OCI-LY7 (cell line): Measurements from ENCODE around the gene SWAP70. TPM values are rescaled to one million over a fixed set of nuclear protein-coding genes. Genes with fewer than 3 reads are reported as not detected.

ENCODE experiments used
- BruUV-seq: library from RNA; stranded (reverse); fragments of 400-500 nt; replicated peaks from 2 replicates; lab custom pipeline; 2021; lab: Mats Ljungman, UMichigan
- CTCF ChIA-PET: fragments of 300-600 bp; sonication (Branson Sonifier 250); formaldehyde crosslinking; loops from one replicate; lab custom pipeline; 2022; ENCODE audit warnings: antibody characterized with exemption; ENCODE audit not compliant: unreplicated experiment; lab: Charles Lee
- POLR2A ChIA-PET: fragments of 300-600 bp; sonication (Branson Sonifier 250); formaldehyde crosslinking; loops from one replicate; lab custom pipeline; 2022; ENCODE audit warnings: antibody characterized with exemption; lab: Charles Lee
- DNase-seq: peaks from one replicate; pipeline ENCODE4 v3.0.0-alpha.2; 2015; ENCODE audit warnings: low spot score
- H2AFZ ChIP-seq: fragments of 200-600 bp; sonication (generic), shearing (Covaris generic); 2 replicates; pipeline ENCODE4 v1.6.1; 2014; ENCODE audit warnings: mild to moderate bottlenecking, antibody characterized with exemption, low read length, moderate library complexity
- H3K27ac ChIP-seq: fragments of 200-600 bp; sonication (generic); 2 replicates; pipeline ENCODE4 v1.5.1; 2014; ENCODE audit warnings: mixed run types, low read depth, mild to moderate bottlenecking, moderate library complexity, low read length, inconsistent platforms; ENCODE audit not compliant: poor library complexity, severe bottlenecking
- H3K36me3 ChIP-seq: fragments of 200-600 bp; sonication (generic); 2 replicates; pipeline ENCODE4 v1.6.1; 2014; ENCODE audit warnings: mild to moderate bottlenecking, antibody characterized with exemption, low read length, moderate library complexity, mixed read lengths; ENCODE audit not compliant: insufficient read depth
- H3K4me1 ChIP-seq: fragments of 200-600 bp; sonication (generic); 2 replicates; pipeline ENCODE4 v1.5.1; 2014; ENCODE audit warnings: mild to moderate bottlenecking, low read length; ENCODE audit not compliant: insufficient read depth, poor library complexity, severe bottlenecking
- H3K4me2 ChIP-seq: fragments of 200-600 bp; sonication (generic); 2 replicates; pipeline ENCODE4 v1.6.1; 2014; ENCODE audit warnings: mild to moderate bottlenecking, low read length
- H3K4me3 ChIP-seq: fragments of 200-600 bp; sonication (generic); 2 replicates; pipeline ENCODE4 v1.5.1; 2014; ENCODE audit warnings: mild to moderate bottlenecking, low read depth, low read length; ENCODE audit not compliant: poor library complexity, severe bottlenecking
- H3K79me2 ChIP-seq: fragments of 200-600 bp; sonication (generic); 2 replicates; pipeline ENCODE4 v1.6.1; 2016; ENCODE audit warnings: low read depth, mild to moderate bottlenecking, low read length, moderate library complexity, mixed read lengths; ENCODE audit not compliant: insufficient read depth
- H3K9me2 ChIP-seq: fragments of 200-600 bp; sonication (generic); 2 replicates; pipeline ENCODE4 v1.6.1; 2016; ENCODE audit warnings: mild to moderate bottlenecking, low read length, mixed read lengths; ENCODE audit not compliant: insufficient read depth
- H3K9me3 ChIP-seq: fragments of 200-600 bp; sonication (generic); 2 replicates; pipeline ENCODE4 v1.6.1; 2014; ENCODE audit warnings: mild to moderate bottlenecking, mixed run types, low read length, mixed read lengths
- H4K20me1 ChIP-seq: fragments of 200-600 bp; sonication (generic); 2 replicates; pipeline ENCODE4 v1.6.1; 2014; ENCODE audit warnings: mild to moderate bottlenecking, antibody characterized with exemption, low read length, moderate library complexity, mixed read lengths; ENCODE audit not compliant: insufficient read depth
- EZH2phosphoT487 ChIP-seq: fragments of 200-600 bp; sonication (generic); IDR thresholded peaks from 2 replicates; pipeline ENCODE4 v1.6.1; 2018; ENCODE audit warnings: low read depth, borderline replicate concordance, mild to moderate bottlenecking, mixed run types, antibody characterized with exemption, low read length, moderate library complexity, mixed read lengths
- intact Hi-C: fragments of 100-400 bp; cut with micrococcal nuclease; formaldehyde crosslinking; loops from one replicate; pipeline ENCODE4 v1.10.0; 2022; ENCODE audit not compliant: unreplicated experiment
- total RNA-seq, 2 experiments: library from RNA; depleted of rRNA in 1 of 2; stranded (reverse); fragments of >200 nt in 1 of 2; shearing (Covaris generic) in 1 of 2; gene quantifications; 2 replicates each; pipeline ENCODE4 v1.2.3, GENCODE V29; 2014 to 2022
- TF ChIP-seq, protein P1 (sequence below): fragments of 200-600 bp; sonication (generic); conservative IDR thresholded peaks from 2 replicates; pipeline ENCODE4 v1.5.1; 2014; ENCODE audit warnings: mild to moderate bottlenecking, antibody characterized with exemption, low read length, moderate library complexity, mixed read lengths

Gene SWAP70
- total RNA-seq, 2 experiments from 2014 or later = 37.5 to 110 TPM

GRCh38 chr11:9672918-9673317 lies 9.0 kb downstream of the SWAP70 start:
- ChIA-PET POLR2A (interaction anchor here (0.6 to 13.4 kb wide), 5 partner anchors 9 to 97 kb away, joined by 3 to 175 read pairs (median 3); no protein-coding TSS in a partner anchor), CTCF (no interaction called here)
- H3K4me2 ChIP-seq = peak overlapping the region; percentile 71; the same call in 1 of the 2 replicates
- no peak overlapping the region for H2AFZ ChIP-seq
- H4K20me1 ChIP-seq = no peaks in the 10 kb centered on the region
- intact Hi-C loops = no loop called here
- H3K4me1 ChIP-seq = peaks cover 77% of the 10 kb centered on the region
- no TSS peak for BruUV-seq
- TF ChIP-seq, protein P1, sequence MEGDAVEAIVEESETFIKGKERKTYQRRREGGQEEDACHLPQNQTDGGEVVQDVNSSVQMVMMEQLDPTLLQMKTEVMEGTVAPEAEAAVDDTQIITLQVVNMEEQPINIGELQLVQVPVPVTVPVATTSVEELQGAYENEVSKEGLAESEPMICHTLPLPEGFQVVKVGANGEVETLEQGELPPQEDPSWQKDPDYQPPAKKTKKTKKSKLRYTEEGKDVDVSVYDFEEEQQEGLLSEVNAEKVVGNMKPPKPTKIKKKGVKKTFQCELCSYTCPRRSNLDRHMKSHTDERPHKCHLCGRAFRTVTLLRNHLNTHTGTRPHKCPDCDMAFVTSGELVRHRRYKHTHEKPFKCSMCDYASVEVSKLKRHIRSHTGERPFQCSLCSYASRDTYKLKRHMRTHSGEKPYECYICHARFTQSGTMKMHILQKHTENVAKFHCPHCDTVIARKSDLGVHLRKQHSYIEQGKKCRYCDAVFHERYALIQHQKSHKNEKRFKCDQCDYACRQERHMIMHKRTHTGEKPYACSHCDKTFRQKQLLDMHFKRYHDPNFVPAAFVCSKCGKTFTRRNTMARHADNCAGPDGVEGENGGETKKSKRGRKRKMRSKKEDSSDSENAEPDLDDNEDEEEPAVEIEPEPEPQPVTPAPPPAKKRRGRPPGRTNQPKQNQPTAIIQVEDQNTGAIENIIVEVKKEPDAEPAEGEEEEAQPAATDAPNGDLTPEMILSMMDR = no peak
- no peak for TF ChIP-seq EZH2phosphoT487
- H3K79me2 ChIP-seq = peaks cover 90% of the 10 kb centered on the region
- no peaks in the 10 kb centered on the region for H3K9me2 ChIP-seq
- DNase-seq = no peak
- peaks cover 4% of the 10 kb centered on the region; the same call in 1 of the 2 replicates for H3K9me3 ChIP-seq
- no peak overlapping the region for H3K4me3 ChIP-seq
- H3K36me3 ChIP-seq = peaks cover 45% of the 10 kb centered on the region
- peak overlapping the region; percentile 72 for H3K27ac ChIP-seq

GRCh38 chr11:9675691-9676090 lies 11.8 kb downstream of the SWAP70 start:
- no peaks in the 10 kb centered on the region for H3K9me2 ChIP-seq

DNA sequence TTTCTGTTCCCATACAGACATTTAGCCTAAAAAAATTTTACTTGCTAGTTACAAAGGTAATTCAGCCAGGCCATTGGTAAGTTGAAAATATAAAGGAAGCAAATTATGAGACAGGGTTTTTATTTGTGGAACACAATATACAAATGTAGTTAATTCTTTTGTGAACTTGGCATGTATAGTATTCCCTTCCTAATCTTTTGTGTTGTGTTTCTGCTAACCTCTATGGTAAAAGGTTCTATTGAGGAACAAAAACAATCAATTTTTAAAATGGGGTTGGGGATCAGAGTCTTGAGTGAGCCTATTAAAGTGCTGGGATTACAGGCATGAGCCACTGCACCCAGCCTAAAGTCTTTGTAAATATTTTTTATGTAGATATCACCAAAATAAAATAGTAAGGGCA lies 14.1 kb downstream of the SWAP70 start:
- no peak for DNase-seq
- intact Hi-C loops = no loop called here

More at GRCh38 chr11:9675691-9676090, 11.8 kb downstream of the SWAP70 start:
- intact Hi-C loops = no loop called here
- H3K4me2 ChIP-seq = peak overlapping the region; percentile 71
- no peaks in the 10 kb centered on the region for H4K20me1 ChIP-seq
- H3K36me3 ChIP-seq = peaks cover 46% of the 10 kb centered on the region
- H3K4me3 ChIP-seq = peak overlapping the region; percentile 41
- BruUV-seq = no TSS peak
- CTCF ChIA-PET = interaction anchor here (0.5 to 1.0 kb wide), 2 partner anchors 11 to 61 kb away, joined by 3 to 4 read pairs; no protein-coding TSS in a partner anchor
- H3K27ac ChIP-seq = peak overlapping the region; percentile 72
- H2AFZ ChIP-seq = no peak overlapping the region
- TF ChIP-seq, protein P1 = no peak
- H3K79me2 ChIP-seq = peaks cover 90% of the 10 kb centered on the region
- peaks cover 76% of the 10 kb centered on the region for H3K4me1 ChIP-seq
- POLR2A ChIA-PET = interaction anchor here (0.7 to 13.4 kb wide), 9 partner anchors 8 to 634 kb away, joined by 3 to 175 read pairs (median 5); no protein-coding TSS in a partner anchor
- DNase-seq = peak; percentile 55
- H3K9me3 ChIP-seq = peaks cover 4% of the 10 kb centered on the region; the same call in 1 of the 2 replicates

More for the DNA sequence above, 14.1 kb downstream of the SWAP70 start:
- ChIA-PET POLR2A (interaction anchor here (0.8 to 13.4 kb wide), 13 partner anchors 8 to 105 kb away, joined by 3 to 175 read pairs (median 5); partner anchors contain the start of gene WEE1), CTCF (no interaction called here)
- peaks cover 41% of the 10 kb centered on the region for H3K36me3 ChIP-seq
- peaks cover 100% of the 10 kb centered on the region for H3K79me2 ChIP-seq
- H3K9me3 ChIP-seq = peaks cover 4% of the 10 kb centered on the region; the same call in 1 of the 2 replicates
- H3K4me1 ChIP-seq = peaks cover 96% of the 10 kb centered on the region
- peak overlapping the region; percentile 38 for H3K4me3 ChIP-seq
- no peaks in the 10 kb centered on the region for H3K9me2 ChIP-seq
- peak overlapping the region; percentile 55 for H3K27ac ChIP-seq
- BruUV-seq = no TSS peak
- H3K4me2 ChIP-seq = peak overlapping the region; percentile 65
- TF ChIP-seq, protein P1 = no peak
- no peak for TF ChIP-seq EZH2phosphoT487
- H2AFZ ChIP-seq = no peak overlapping the region
- no peaks in the 10 kb centered on the region for H4K20me1 ChIP-seq
